Stimulated activated CD4-positive, alpha-beta T cell treated with anti-CD3 and anti-CD28 coated beads, Interleukin-1b, Interleukin-23, amount 100 ng/mL, for 48 hours (primary cell): ENCODE results near the gene OVOL2.

Source experiments
- DNase-seq: peaks from one replicate; pipeline ENCODE4 v3.0.0-alpha.2; 2020

OVOL2 gene

GRCh38 chr20:18011951-18012645 lies 45.6 kb downstream of the OVOL2 start:
- DNase-seq = no peak

GRCh38 chr20:18011482-18011881 lies 46.2 kb downstream of the OVOL2 start:
- no peak for DNase-seq

- DNase-seq = no peak
Measured at GRCh38 chr20:18009116-18009515, 48.6 kb downstream of the OVOL2 start.

- DNase-seq = no peak
Measured at GRCh38 chr20:18007534-18008292, 50.0 kb downstream of the OVOL2 start.

DNA sequence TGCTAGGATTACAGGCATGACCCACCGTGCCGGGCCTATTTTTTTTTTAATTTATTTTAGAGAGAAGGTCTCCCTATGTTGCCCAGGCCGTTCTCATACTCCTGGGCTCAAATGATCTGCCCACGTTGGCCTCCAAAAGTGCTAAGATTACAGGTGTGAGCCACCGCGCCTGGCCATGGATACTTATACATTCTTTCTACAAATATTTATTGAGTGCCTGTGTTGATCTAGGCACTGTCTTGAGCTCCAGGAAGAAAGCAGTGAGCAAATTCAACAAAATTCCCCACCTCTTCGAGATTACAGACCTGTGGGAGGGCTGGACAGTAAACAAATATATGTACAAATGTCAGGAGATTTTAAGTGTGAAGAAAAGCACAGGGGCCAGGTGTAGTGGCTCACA lies 51.0 kb downstream of the OVOL2 start:
- no peak for DNase-seq

DNA sequence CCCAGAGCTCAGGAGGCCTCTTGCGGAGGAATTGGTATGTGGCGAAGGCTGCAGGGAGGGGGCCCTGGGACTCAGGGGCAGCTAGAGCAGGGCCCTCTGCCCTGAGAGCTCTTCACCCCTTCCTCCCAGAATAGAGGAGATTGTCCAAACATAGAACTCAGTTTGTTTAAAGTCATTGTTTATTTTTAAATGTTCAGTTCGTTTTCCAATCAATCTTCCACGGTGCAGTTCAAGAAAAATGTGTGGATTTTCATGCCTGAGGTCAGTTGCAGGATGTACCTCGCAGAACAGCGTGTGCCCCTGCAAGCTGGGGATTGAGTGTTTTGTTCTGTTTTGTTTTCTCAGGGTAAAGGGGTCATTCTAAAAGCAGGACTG lies 51.7 kb downstream of the OVOL2 start:
- no peak for DNase-seq

DNA sequence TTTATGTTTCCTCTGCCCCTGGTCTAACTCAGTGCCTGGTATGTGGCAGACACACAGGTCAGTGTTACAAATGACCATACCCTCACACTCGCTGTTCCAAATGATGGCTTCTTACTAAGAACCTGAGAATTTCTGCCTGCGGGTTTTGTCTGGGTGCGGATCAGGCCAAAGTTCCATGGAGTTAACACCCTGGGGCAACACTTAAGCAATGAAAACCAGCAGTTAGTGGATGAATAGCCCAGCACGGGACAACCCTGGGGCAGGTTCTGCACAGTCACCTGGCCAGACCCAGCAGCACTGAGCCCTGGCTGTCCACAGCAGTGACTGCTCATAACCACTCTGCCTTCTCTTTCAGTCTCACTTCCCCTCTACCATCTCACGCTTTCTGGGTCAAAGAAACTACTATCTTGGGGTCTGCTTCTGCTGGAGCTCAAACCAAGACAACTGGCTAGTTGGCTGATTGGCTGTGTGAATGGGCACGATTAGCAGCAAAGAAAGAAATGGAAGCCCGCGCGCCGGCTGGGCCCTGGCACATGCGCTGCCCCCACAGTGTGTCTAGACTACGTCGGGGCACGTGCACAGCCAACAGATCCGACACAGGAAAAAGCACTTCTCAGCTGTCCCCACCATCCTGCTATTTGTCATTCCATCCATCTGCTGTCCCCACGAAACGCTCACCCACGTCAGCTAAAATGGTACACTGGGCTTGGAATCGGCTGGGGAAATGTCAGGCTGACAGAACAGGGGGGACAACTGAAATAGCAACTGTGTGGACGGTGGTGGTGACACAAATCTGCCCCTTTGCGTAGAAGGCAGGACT lies 52.3 kb downstream of the OVOL2 start:
- DNase-seq = no peak

GRCh38 chr20:18004384-18005031 lies 53.2 kb downstream of the OVOL2 start:
- no peak for DNase-seq

- no peak for DNase-seq
Measured at GRCh38 chr20:18003897-18004296, 53.8 kb downstream of the OVOL2 start.

DNA sequence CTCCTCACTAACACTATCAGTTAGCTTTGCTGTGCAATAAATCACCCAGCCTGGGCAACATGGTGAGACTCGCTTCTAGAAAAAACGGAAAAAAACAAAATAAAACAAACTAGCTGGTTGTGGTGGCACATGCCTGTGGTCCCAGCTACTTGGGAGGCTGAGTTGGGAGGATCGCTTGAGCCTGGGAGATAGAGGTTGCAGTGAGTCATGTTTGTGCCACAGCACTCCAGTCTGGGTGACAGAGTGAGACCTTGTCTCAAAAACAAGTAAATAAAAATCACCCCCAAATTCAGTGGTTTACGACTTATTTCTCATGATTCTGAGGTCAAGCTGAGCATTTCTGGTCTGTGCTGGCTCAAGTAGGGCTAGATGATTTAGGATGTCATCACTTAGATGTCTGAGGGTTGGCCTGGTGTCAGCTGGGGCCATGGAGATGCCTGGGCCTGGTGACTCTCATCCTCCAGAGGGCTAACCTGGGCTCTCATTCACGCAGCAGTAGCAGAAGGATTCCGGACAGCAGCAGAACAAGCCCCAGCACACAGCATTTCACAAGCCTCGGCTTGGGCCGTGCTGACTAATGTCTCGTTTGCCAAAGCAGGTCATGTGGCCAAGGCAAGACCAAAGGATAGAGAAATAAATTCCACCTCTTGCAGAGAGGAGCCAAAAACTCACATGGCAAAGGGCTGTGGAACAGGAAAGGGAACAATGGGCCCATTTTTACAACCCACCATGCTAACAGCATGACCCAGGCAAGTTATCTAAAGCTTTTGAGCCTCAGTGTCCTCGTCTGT lies 56.4 kb downstream of the OVOL2 start:
- no peak for DNase-seq

DNA sequence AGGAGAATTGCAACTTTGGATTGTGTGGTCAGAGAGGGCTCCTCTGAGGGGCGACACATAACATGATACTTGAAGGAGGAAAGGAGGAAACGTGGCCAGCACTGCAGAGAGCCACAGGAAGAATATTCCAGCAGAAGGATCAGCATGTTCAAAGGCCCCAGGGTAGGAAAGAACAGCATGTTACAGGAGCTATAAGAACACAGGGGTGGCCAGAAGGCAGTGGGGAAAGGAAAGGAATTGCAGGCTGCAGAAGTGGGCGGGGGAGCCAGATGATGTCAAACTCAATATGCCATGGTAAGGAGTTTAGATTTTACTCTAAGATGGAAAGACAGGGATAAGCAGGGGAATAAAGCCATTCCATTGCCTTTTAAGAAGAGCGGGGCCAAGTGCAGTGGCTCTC lies 58.1 kb downstream of the OVOL2 start:
- DNase-seq = no peak

GRCh38 chr20:17998446-17998845 lies 59.3 kb downstream of the OVOL2 start:
- no peak for DNase-seq

DNA sequence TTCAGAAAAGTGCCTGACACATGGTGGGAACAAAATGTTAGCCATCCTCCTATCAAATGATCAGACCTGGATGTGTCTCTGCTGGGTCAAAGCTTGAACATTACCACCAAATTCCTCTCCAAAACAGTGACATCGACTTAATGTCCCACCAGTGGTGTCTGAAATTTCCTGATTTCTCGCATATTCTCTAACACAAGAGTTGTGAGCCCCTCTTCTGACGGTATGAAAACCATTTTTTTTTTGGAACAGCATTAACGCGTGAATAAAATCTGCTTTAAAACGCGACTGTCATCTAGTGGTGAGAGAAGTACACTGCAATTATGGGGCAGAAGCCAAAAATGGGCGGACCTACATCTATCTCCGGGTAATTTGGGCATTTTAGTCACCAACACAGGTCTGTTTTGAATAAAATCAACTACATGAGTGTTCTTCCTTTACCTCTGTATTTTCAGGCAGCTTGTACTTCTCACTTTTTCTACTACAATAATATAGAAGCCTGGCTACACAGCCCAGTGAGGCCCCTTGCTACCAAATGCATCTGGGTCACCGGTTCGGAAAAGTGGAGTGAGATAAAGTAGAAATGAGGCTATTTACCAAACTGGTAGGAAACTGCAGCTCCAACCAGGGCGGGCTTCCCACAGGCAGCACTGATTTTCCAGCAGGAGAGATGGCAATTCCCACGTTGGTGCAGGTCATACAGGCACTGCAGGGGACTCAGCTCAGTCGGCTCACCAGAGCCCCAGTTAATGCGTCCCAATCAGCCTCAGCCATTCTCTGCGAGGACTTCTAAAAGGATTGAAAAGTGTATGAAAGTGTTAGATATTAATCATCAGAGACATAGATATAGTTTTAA lies 61.5 kb downstream of the OVOL2 start:
- peak; percentile 39 for DNase-seq

DNA sequence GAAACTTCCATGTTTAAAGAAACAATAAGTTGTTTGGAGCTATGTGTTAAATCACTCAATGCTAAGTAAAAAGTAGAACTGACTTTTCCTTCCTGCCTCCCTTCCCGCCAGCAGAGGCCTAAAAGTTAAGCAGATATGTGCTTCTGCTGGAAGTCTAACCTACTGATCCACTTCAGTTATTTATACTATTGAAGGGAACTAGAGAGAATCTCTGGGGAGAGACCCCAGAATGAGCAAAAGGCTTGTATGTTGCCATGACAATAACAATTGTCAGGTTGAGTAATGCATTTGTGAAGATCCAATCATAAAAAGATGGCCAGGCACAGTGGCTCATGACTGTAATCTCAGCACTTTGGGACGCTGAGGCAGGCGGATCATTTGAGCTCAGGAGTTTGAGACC lies 64.2 kb downstream of the OVOL2 start:
- no peak for DNase-seq

DNA sequence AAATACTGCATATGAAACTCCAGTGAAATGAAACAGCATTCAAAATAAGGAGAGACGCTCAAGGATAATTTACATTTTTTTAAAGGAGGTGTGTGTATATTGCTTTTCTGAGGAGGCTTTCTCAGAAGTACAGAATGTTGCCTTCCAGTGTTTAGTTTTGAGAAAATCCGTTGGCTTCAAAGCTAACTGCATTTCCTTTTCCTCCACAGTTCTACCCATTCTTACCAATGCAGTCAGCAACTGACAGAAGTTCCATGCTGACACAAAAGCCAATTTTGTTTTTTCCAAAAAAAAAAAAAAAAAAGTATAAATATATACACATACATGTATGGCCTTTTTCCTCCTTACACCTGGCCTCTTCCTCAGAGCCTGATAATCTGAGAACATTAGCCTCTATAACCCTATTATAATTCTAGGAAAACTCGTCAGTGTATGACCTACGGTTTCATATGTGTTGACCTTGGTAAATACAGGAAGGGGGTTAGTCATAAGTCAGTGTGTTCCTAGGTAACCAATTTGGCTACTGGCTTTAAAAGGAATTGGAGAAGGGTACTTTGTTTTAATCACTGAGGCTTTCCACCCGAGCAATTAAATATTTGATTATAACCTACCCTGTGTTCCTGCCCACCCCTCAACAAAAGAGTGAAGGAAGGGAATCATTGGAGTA lies 64.7 kb downstream of the OVOL2 start:
- DNase-seq = no peak

DNA sequence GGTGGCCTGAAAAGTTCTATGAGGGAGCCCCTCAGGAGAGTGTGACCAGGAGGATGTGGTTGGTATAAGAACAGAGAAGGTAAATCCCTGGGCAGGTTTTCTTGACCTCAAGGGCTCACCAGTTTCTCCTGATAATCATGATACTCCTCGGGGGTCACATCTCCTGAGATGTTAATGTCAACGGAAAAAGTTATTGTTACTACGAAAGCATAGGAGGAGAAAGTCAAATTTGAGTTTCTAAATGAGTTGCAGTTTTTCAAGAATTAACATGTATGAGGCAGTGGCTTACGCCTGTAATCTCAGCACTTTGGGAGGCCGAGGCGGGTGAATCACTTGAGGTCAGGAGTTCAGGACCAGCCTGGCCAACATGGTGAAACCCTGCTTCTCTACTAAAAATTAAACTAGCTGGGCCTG lies 65.5 kb downstream of the OVOL2 start:
- DNase-seq = peak; percentile 72

DNA sequence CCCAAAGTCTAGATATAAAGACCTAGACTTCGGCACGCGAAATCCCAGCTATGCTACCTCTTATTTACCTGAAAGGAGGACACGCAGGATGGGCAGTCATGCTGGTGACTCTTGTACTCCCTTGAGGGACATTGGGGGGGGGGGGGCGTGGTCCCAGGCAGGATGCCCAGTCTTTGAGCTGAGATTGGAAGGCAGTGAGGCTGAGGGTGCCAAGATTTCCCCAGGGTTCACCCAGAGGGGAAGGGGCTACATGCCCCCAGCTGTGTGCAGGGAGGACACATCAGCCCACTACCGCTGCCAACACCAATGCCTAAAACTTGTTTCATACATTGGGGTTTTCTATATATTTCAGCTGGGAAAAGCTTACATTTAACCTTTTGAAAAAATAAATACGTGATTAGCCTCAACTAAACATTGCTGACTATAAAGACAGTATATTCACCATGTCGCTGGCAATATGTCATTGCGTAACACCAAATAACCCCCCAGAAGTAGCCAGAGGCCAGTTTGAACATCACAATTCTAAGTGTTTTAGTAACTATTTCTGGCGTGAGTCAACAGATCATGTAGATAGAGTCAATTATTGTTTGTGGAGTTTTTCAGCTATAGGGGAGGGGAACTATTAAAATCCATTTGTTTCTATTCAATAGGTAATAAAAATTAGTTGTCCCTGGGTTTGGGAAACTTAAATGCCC lies 67.3 kb downstream of the OVOL2 start:
- DNase-seq = no peak

GRCh38 chr20:17987988-17988387 lies 69.7 kb downstream of the OVOL2 start:
- DNase-seq = no peak

- DNase-seq = no peak
Measured at GRCh38 chr20:17985388-17986018, 72.2 kb downstream of the OVOL2 start.

- DNase-seq = no peak
Measured at GRCh38 chr20:17976305-17976704, 81.4 kb downstream of the OVOL2 start.
